ENCODE results near the gene VAMP1. TPM values are rescaled to one million over a fixed set of nuclear protein-coding genes. Genes with fewer than 3 reads are reported as not detected.

VAMP1 gene
- total and polyA plus RNA-seq, 2 of the 8 experiments (the other 6 are each of a cell fraction or from before 2014, with no cell fraction given), result 10.8 to 23.1 TPM

GRCh38 chr12:6451348-6452244 is 18.9 kb downstream of the VAMP1 start, which contains the start of gene TAPBPL:
Gene TAPBPL (plus strand): TSS chr12:6452042. CDS start chr12:6452249, 207 bp downstream.
- H3K4me3 ChIP-seq (ENCODE audit: extremely low read depth in 1 of 4, insufficient read depth in 2 of 4, low read depth in 3 of 4, low read length in 4 of 4), result peak within 1 kb of the TSS in 3 of 4 experiments; percentile 7 to 42 (median 27); a peak in 4 of 8 replicates
- no peaks in the 10 kb centered on the region for H3K79me2 ChIP-seq (ENCODE audit: control insufficient read depth in 1 of 2, insufficient read depth in 2 of 2, low read length in 2 of 2)
- no peaks in the 10 kb centered on the region for H4K20me1 ChIP-seq (replicated peaks in 1 of 2; ENCODE audit: control insufficient read depth in 1 of 2, insufficient read depth in 2 of 2, low read length in 2 of 2)
- peak within 1 kb of the TSS; percentile 81; the same call in 1 of the 2 replicates for H2BK15ac ChIP-seq (ENCODE audit: low read length)
- H4K8ac ChIP-seq (ENCODE audit: extremely low read depth, insufficient read depth, low read length), result peak within 1 kb of the TSS; percentile 93
- no peaks in the 10 kb centered on the region for H3K27me3 ChIP-seq (replicated peaks in 1 of 4; ENCODE audit: control insufficient read depth in 3 of 4, extremely low read depth in 1 of 4, insufficient read depth in 3 of 4, low read length in 3 of 4)
- peak within 1 kb of the TSS; percentile 96 for H4K91ac ChIP-seq (replicated peaks; ENCODE audit: insufficient read length, low read length)
- DNase-seq (ENCODE audit: low read depth in 1 of 2, low spot score in 2 of 2), result peak in 1 of 2 experiments; percentile 73
- peak within 1 kb of the TSS; percentile 91 for H3K4ac ChIP-seq (replicated peaks; ENCODE audit: insufficient read length, low read depth, low read length)
- H2BK12ac ChIP-seq (ENCODE audit: low read depth, low read length), result peak within 1 kb of the TSS; percentile 99
- H3K56ac ChIP-seq (replicated peaks; ENCODE audit: insufficient read length, low read depth, low read length), result peak within 1 kb of the TSS; percentile 3
- H3K9me3 ChIP-seq (ENCODE audit: insufficient read depth in 2 of 2, low read depth in 1 of 2, low read length in 1 of 2), result no peaks in the 10 kb centered on the region
- POLR2A ChIA-PET (ENCODE audit: partially characterized antibody), result interaction anchor here (0.7 to 4.9 kb wide), 22 partner anchors 9 to 132 kb away, joined by 3 to 41 read pairs (median 6); partner anchors contain the start of genes CD27, GAPDH, LTBR and MRPL51
- H3K14ac ChIP-seq (ENCODE audit: insufficient read length), result no peak within 1 kb of the TSS
- peak within 1 kb of the TSS; percentile 81 for H4K5ac ChIP-seq (ENCODE audit: insufficient read length, low read depth, low read length)
- CTCF ChIA-PET (ENCODE audit: partially characterized antibody), result interaction anchor here (0.9 to 4.4 kb wide), 7 partner anchors 8 to 129 kb away, joined by 3 to 36 read pairs (median 5); no protein-coding TSS in a partner anchor
- H3K4me2 ChIP-seq (ENCODE audit: insufficient read depth in 1 of 2, low read depth in 2 of 2, low read length in 2 of 2), result peak within 1 kb of the TSS; percentile 62 to 67
- H3K23me2 ChIP-seq (ENCODE audit: low read depth, low read length), result no peaks in the 10 kb centered on the region; the same call in 1 of the 2 replicates
- peaks cover 23 to 36% (median 31%) of the 10 kb centered on the region in 4 experiments for H3K4me1 ChIP-seq (replicated peaks in 1 of 4; ENCODE audit: control insufficient read depth in 3 of 4, insufficient read depth in 4 of 4, low read length in 3 of 4)
- H2AFZ ChIP-seq (ENCODE audit: low read length), result no peak within 1 kb of the TSS
- no peaks in the 10 kb centered on the region for H3K36me3 ChIP-seq (ENCODE audit: control insufficient read depth in 2 of 4, insufficient read depth in 4 of 4, low read length in 3 of 4)
- H3K23ac ChIP-seq (ENCODE audit: insufficient read length), result no peak within 1 kb of the TSS
- peak within 1 kb of the TSS; percentile 89 for H2BK120ac ChIP-seq (replicated peaks; ENCODE audit: low read depth, low read length)
- peak within 1 kb of the TSS; percentile 88 for H2BK5ac ChIP-seq (ENCODE audit: low read depth, low read length)
- H3K79me1 ChIP-seq (ENCODE audit: low read depth, low read length), result no peaks in the 10 kb centered on the region
- H3K9ac ChIP-seq (replicated peaks in 1 of 4; ENCODE audit: extremely low read depth in 1 of 4, low read depth in 3 of 4, low read length in 3 of 4), result peak within 1 kb of the TSS in 3 of 4 experiments; percentile 1 to 55 (median 8); a peak in 6 of 7 replicates
- peak within 1 kb of the TSS; percentile 78 for H3K27ac ChIP-seq (ENCODE audit: low read depth, low read length)
- WGBS, 2 experiments (ENCODE audit: extremely low coverage in 1 of 2, insufficient coverage in 1 of 2, insufficient read length in 1 of 2, insufficient replicate concordance in 2 of 2, low coverage in 1 of 2, low lambda C conversion rate in 2 of 2, missing lambda C conversion rate in 1 of 2), result 36% methylated on average over 27 of the region's 27 CpGs; no CpG with 5 or more reads in 1 of the 2 experiments
- FAIRE-seq, result peak; percentile 13
- peak within 1 kb of the TSS; percentile 66 for H2AK5ac ChIP-seq (ENCODE audit: low read depth, low read length)
- peak within 1 kb of the TSS; percentile 93 for H2BK20ac ChIP-seq (ENCODE audit: low read length)
- H3K18ac ChIP-seq (ENCODE audit: extremely low read depth, low read length), result peak within 1 kb of the TSS; percentile 96
- TF ChIP-seq CHD1 (IDR thresholded peaks at IDR 0.05; ENCODE audit: low read depth, low read length) (no peak), CTBP2 (IDR thresholded peaks at IDR 0.05; ENCODE audit: borderline replicate concordance, insufficient read depth, insufficient read length, low read length) (peak; percentile 3), CREB1 (IDR thresholded peaks at IDR 0.05) (no peak), KDM4A (IDR thresholded peaks at IDR 0.05; ENCODE audit: low read depth, low read length, severe bottlenecking) (peak; percentile 6), SRF (IDR thresholded peaks at IDR 0.05; ENCODE audit: low read depth, low read length) (no peak), SIX5 (IDR thresholded peaks at IDR 0.05; ENCODE audit: low read depth, low read length) (no peak), GTF2F1 (IDR thresholded peaks at IDR 0.05; ENCODE audit: borderline replicate concordance, low read depth, low read length) (no peak), EP300 (IDR thresholded peaks at IDR 0.05; ENCODE audit: borderline replicate concordance in 1 of 2, low read depth in 2 of 2, low read length in 2 of 2) (no peak), TAF1 (IDR thresholded peaks at IDR 0.05; ENCODE audit: low read depth, low read length) (peak; percentile 17; the same call in 1 of the 2 replicates), MAX (IDR thresholded peaks at IDR 0.05) (peak; percentile 69)

Data from H1 (cell line).